NOMO-1 (cell line): ENCODE data around the gene CCNH.

Source experiments
- DNase-seq, 2 experiments: peaks; one replicate each; lab custom pipeline; 2025; ENCODE audit not compliant: unreplicated experiment in 2 of 2; lab: John Stamatoyannopoulos, UW

The CCNH gene

GRCh38 chr5:87412630-87413342 lies at the start of gene CCNH:
CCNH (minus strand) TSS chr5:87412930; CDS start chr5:87412794, 136 bp downstream.
- DNase-seq: peak; percentile 96

GRCh38 chr5:87457706-87458105 lies 45.0 kb upstream of the CCNH start:
- DNase-seq: no peak

GRCh38 chr5:87453801-87454200 lies 41.1 kb upstream of the CCNH start:
- no peak for DNase-seq

GRCh38 chr5:87452837-87453236 lies 40.1 kb upstream of the CCNH start:
- no peak for DNase-seq

GRCh38 chr5:87442419-87442818 lies 29.7 kb upstream of the CCNH start:
- no peak for DNase-seq

- DNase-seq: no peak
Observed at GRCh38 chr5:87438231-87438630, 25.5 kb upstream of the CCNH start.

- DNase-seq: no peak
Observed at GRCh38 chr5:87437724-87438123, 25.0 kb upstream of the CCNH start.

- DNase-seq: no peak
Observed at GRCh38 chr5:87435144-87435694, 22.5 kb upstream of the CCNH start.

- DNase-seq: no peak
Observed at GRCh38 chr5:87434461-87434860, 21.7 kb upstream of the CCNH start.

- no peak for DNase-seq
Observed at GRCh38 chr5:87433945-87434344, 21.2 kb upstream of the CCNH start.

- no peak for DNase-seq
Observed at GRCh38 chr5:87432460-87432859, 19.7 kb upstream of the CCNH start.

GRCh38 chr5:87430863-87431457 lies 18.2 kb upstream of the CCNH start:
- DNase-seq: no peak

- DNase-seq: no peak
Observed at GRCh38 chr5:87423755-87424154, 11.0 kb upstream of the CCNH start.

- no peak for DNase-seq
Observed at GRCh38 chr5:87421307-87421706, 8.6 kb upstream of the CCNH start.

GRCh38 chr5:87418506-87418905 lies 5.8 kb upstream of the CCNH start:
- no peak for DNase-seq

GRCh38 chr5:87413343-87413645 lies 564 bp upstream of the CCNH start:
- peak; percentile 8 to 37 for DNase-seq

GRCh38 chr5:87411973-87412629 lies 629 bp downstream of the CCNH start:
- peak; percentile 31 to 36 for DNase-seq

GRCh38 chr5:87411586-87411972 lies 1.2 kb downstream of the CCNH start:
- no peak for DNase-seq

GRCh38 chr5:87410931-87411330 lies 1.8 kb downstream of the CCNH start:
- no peak for DNase-seq

- DNase-seq: no peak
Observed at GRCh38 chr5:87408204-87408603, 4.5 kb downstream of the CCNH start.

- no peak for DNase-seq
Observed at GRCh38 chr5:87405472-87406155, 7.1 kb downstream of the CCNH start.
